Neural progenitor cell (in vitro differentiated cells): ENCODE data around the gene TRHDE.

Experiments
- CTCF ChIP-seq: fragments of 200-600 bp; sonication (generic); IDR thresholded peaks from 2 replicates; pipeline ENCODE4 v1.5.1; 2017; ENCODE audit warnings: antibody characterized with exemption, mild to moderate bottlenecking
- EZH2 ChIP-seq: fragments of 200-600 bp; sonication (generic); IDR thresholded peaks from 2 replicates; pipeline ENCODE4 v1.6.1; 2017; ENCODE audit warnings: antibody characterized with exemption, mild to moderate bottlenecking, moderate library complexity
- EZH2phosphoT487 ChIP-seq: fragments of 200-600 bp; sonication (generic); IDR thresholded peaks from 2 replicates; pipeline ENCODE4 v1.6.1; 2017; ENCODE audit warnings: antibody characterized with exemption

GRCh38 chr12:72285861-72286260, 13.7 kb downstream of the TRHDE start:
- TF ChIP-seq EZH2phosphoT487 (no peak), CTCF (no peak), EZH2 (no peak)
